HCT116 (cell line): ENCODE data around the gene ERGIC2. TPM values are rescaled to one million over a fixed set of nuclear protein-coding genes. Genes with fewer than 3 reads are reported as not detected.

ENCODE experiments used
- ATAC-seq: fragments of 200-7000 bp; cut with Tn5 transposase; 2 replicates; pipeline ENCODE4 v1.9.1; 2020; ENCODE audit warnings: mild to moderate bottlenecking, moderate library complexity
- BruUV-seq: library from RNA; stranded (reverse); fragments of 400-500 nt; replicated peaks from 2 replicates; lab custom pipeline; 2021; lab: Mats Ljungman, UMichigan
- CTCF ChIA-PET: fragments of 300-600 bp; sonication (Branson Sonifier 250); formaldehyde crosslinking; loops from one replicate; lab custom pipeline; 2021; ENCODE audit warnings: antibody characterized with exemption; lab: Charles Lee
- POLR2A ChIA-PET: fragments of 300-600, 350-600 bp; sonication (Branson Sonifier 250); formaldehyde crosslinking; loops from one replicate; lab custom pipeline; 2021; ENCODE audit warnings: antibody characterized with exemption; lab: Charles Lee
- RAD21 ChIA-PET, 2 experiments: fragments of 300-600 bp; sonication (Branson Sonifier 250); formaldehyde crosslinking; loops; one replicate each; lab custom pipeline; 2023; ENCODE audit warnings: low total read pairs in 2 of 2; ENCODE audit not compliant: uncharacterized antibody in 2 of 2, unreplicated experiment in 2 of 2, low non-redundant PET in 1 of 2; lab: Charles Lee
- DNase-seq: peaks from one replicate; pipeline ENCODE4 v3.0.0-alpha.2; 2010; ENCODE audit warnings: low read depth, low spot score
- H2AFZ ChIP-seq: fragments of 200-600 bp; shearing (Covaris generic), sonication (generic); 2 replicates; pipeline ENCODE4 v1.6.1; 2017; ENCODE audit warnings: low read depth, mixed run types, mixed read lengths, antibody characterized with exemption, low read length; ENCODE audit not compliant: poor library complexity, severe bottlenecking
- H3K27ac ChIP-seq: 2 replicates; pipeline ENCODE4 v1.5.1; 2012; ENCODE audit warnings: low read depth, low read length
- H3K27me3 ChIP-seq: fragments of 200-600 bp; sonication (generic); 2 replicates; pipeline ENCODE4 v1.6.1; 2016; ENCODE audit warnings: mixed run types, low read length, mixed read lengths; ENCODE audit not compliant: insufficient read depth
- H3K36me3 ChIP-seq, 2 experiments: fragments of 200-500 bp in 1 of 2; fragments of 200-600 bp in 1 of 2; sonication (Bioruptor generic) in 1 of 2; sonication (generic) in 1 of 2; 2 replicates each; pipeline versions ENCODE4 v1.5.1 to v1.6.1; 2014 to 2016; ENCODE audit warnings: low read length in 2 of 2, inconsistent platforms in 1 of 2, mixed read lengths in 1 of 2, mixed run types in 1 of 2; ENCODE audit not compliant: insufficient read depth in 2 of 2, control insufficient read depth in 1 of 2
- H3K4me1 ChIP-seq, 2 experiments: fragments of 200-600 bp in 1 of 2; sonication (generic) in 1 of 2; 2 replicates each; pipeline versions ENCODE4 v1.5.1 to v1.6.1; 2012 to 2017; ENCODE audit warnings: low read length in 2 of 2, inconsistent platforms in 1 of 2, mild to moderate bottlenecking in 1 of 2, mixed read lengths in 1 of 2, mixed run types in 1 of 2, moderate library complexity in 1 of 2; ENCODE audit not compliant: insufficient read depth in 2 of 2, control insufficient read depth in 1 of 2
- H3K4me2 ChIP-seq: fragments of 200-600 bp; sonication (generic); 2 replicates; pipeline ENCODE4 v1.6.1; 2017; ENCODE audit warnings: mixed run types, low read length, mixed read lengths
- H3K4me3 ChIP-seq, 2 experiments: fragments of 200-600 bp in 1 of 2; sonication (generic) in 1 of 2; replicated peaks in 1 of 2; 2 replicates each; pipeline ENCODE4 v1.5.1; 2011 to 2016; ENCODE audit warnings: low read length in 2 of 2, control low read depth in 1 of 2, low read depth in 1 of 2, mild to moderate bottlenecking in 1 of 2, mixed read lengths in 1 of 2, mixed run types in 1 of 2
- H3K79me2 ChIP-seq: fragments of 200-600 bp; sonication (generic); 2 replicates; pipeline ENCODE4 v1.6.1; 2017; ENCODE audit warnings: mild to moderate bottlenecking, mixed run types, low read length, moderate library complexity, mixed read lengths; ENCODE audit not compliant: insufficient read depth
- H3K9ac ChIP-seq: fragments of 200-600 bp; sonication (generic); 2 replicates; pipeline ENCODE4 v1.6.1; 2016; ENCODE audit warnings: low read length, mixed read lengths
- H3K9me2 ChIP-seq: fragments of 200-600 bp; sonication (generic), shearing (Covaris generic); 2 replicates; pipeline ENCODE4 v1.6.1; 2017; ENCODE audit warnings: mixed run types, mild to moderate bottlenecking, moderate library complexity; ENCODE audit not compliant: insufficient read depth
- H3K9me3 ChIP-seq, 2 experiments: fragments of 200-500 bp in 1 of 2; fragments of 200-600 bp in 1 of 2; sonication (Bioruptor generic) in 1 of 2; sonication (generic) in 1 of 2; 2 replicates each; pipeline ENCODE4 v1.6.1; 2014 to 2017; ENCODE audit warnings: low read length in 2 of 2, mixed read lengths in 2 of 2, inconsistent platforms in 1 of 2, low read depth in 1 of 2, mild to moderate bottlenecking in 1 of 2, mixed run types in 1 of 2, moderate library complexity in 1 of 2; ENCODE audit not compliant: control insufficient read depth in 1 of 2, insufficient read depth in 1 of 2
- H4K20me1 ChIP-seq: fragments of 200-600 bp; sonication (generic), shearing (Covaris generic); 2 replicates; pipeline ENCODE4 v1.6.1; 2017; ENCODE audit warnings: mixed run types, mild to moderate bottlenecking, moderate library complexity; ENCODE audit not compliant: insufficient read depth
- ATF3 ChIP-seq: IDR thresholded peaks from 2 replicates; pipeline ENCODE4 v1.6.1; 2012
- CEBPB ChIP-seq: IDR thresholded peaks from 2 replicates; pipeline ENCODE4 v1.6.1; 2012; ENCODE audit warnings: low read depth
- ELF1 ChIP-seq: IDR thresholded peaks from 2 replicates; pipeline ENCODE4 v1.6.1; 2012; ENCODE audit warnings: low read depth, borderline replicate concordance
- EZH2 ChIP-seq: fragments of 200-600 bp; sonication (generic); IDR thresholded peaks from 2 replicates; pipeline ENCODE4 v1.6.1; 2017; ENCODE audit warnings: antibody characterized with exemption, mixed run types
- JUND ChIP-seq: IDR thresholded peaks from 2 replicates; pipeline ENCODE4 v1.6.1; 2012
- POLR2AphosphoS5 ChIP-seq: IDR thresholded peaks from 2 replicates; pipeline ENCODE4 v1.6.1; 2011; ENCODE audit warnings: mild to moderate bottlenecking, low read depth, low read length, moderate library complexity
- RAD21 ChIP-seq: IDR thresholded peaks from 2 replicates; pipeline ENCODE4 v1.6.1; 2012; ENCODE audit warnings: low read depth, mild to moderate bottlenecking
- SP1 ChIP-seq: IDR thresholded peaks from 2 replicates; pipeline ENCODE4 v1.6.1; 2012; ENCODE audit warnings: low read depth
- SRF ChIP-seq: IDR thresholded peaks from 2 replicates; pipeline ENCODE4 v1.6.1; 2012; ENCODE audit warnings: low read depth
- TCF7L2 ChIP-seq: IDR thresholded peaks from 2 replicates; pipeline ENCODE4 v1.7.0; 2011; ENCODE audit warnings: borderline replicate concordance, inconsistent platforms; ENCODE audit not compliant: insufficient read depth, insufficient read length; ENCODE audit errors: extremely low read depth
- ZFX ChIP-seq: fragments of 450-650 bp; IDR thresholded peaks from 2 replicates; pipeline ENCODE4 v1.6.1; 2017
- intact Hi-C: fragments of 100-400 bp; cut with micrococcal nuclease; formaldehyde crosslinking; loops from 2 replicates; pipeline ENCODE4 v1.10.0; 2022
- total RNA-seq: library from RNA; stranded (reverse); gene quantifications from one replicate; pipeline ENCODE4 v1.2.1, GENCODE V29; 2021; ENCODE audit not compliant: unreplicated experiment
- TF ChIP-seq, protein P1 (sequence below), 3 experiments: fragments of 200-600 bp in 1 of 3; sonication (generic) in 1 of 3; IDR thresholded peaks in 2 of 3; conservative IDR thresholded peaks in 1 of 3; 2 replicates each; pipeline ENCODE4 v1.5.1; 2012 to 2017; ENCODE audit warnings: low read depth in 2 of 3, low read length in 2 of 3, antibody characterized with exemption in 1 of 3, borderline replicate concordance in 1 of 3, control low read depth in 1 of 3, mild to moderate bottlenecking in 1 of 3, mixed read lengths in 1 of 3, mixed run types in 1 of 3, moderate library complexity in 1 of 3; ENCODE audit not compliant: insufficient read depth in 1 of 3

ERGIC2 gene
- total RNA-seq, 1 experiment from 2014 or later, result 71.1 TPM

GRCh38 chr12:29426498-29426897 lies 45.5 kb upstream of the ERGIC2 start:
- DNase-seq (no peak), ATAC-seq (no peak)
- Histone ChIP-seq H3K9me3 (no peaks in the 10 kb centered on the region), H3K4me2 (no peak overlapping the region), H3K9me2 (no peaks in the 10 kb centered on the region), H3K27me3 (no peaks in the 10 kb centered on the region), H3K36me3 (no peaks in the 10 kb centered on the region), H3K79me2 (no peaks in the 10 kb centered on the region), H2AFZ (no peak overlapping the region), H3K9ac (no peak overlapping the region), H3K4me1 (peaks cover 4 to 16% of the 10 kb centered on the region in 2 experiments; a peak in 3 of 4 replicates), H3K27ac (no peak overlapping the region), H3K4me3 (no peak overlapping the region), H4K20me1 (no peaks in the 10 kb centered on the region)
- BruUV-seq, result no TSS peak
- TF ChIP-seq, protein P1, sequence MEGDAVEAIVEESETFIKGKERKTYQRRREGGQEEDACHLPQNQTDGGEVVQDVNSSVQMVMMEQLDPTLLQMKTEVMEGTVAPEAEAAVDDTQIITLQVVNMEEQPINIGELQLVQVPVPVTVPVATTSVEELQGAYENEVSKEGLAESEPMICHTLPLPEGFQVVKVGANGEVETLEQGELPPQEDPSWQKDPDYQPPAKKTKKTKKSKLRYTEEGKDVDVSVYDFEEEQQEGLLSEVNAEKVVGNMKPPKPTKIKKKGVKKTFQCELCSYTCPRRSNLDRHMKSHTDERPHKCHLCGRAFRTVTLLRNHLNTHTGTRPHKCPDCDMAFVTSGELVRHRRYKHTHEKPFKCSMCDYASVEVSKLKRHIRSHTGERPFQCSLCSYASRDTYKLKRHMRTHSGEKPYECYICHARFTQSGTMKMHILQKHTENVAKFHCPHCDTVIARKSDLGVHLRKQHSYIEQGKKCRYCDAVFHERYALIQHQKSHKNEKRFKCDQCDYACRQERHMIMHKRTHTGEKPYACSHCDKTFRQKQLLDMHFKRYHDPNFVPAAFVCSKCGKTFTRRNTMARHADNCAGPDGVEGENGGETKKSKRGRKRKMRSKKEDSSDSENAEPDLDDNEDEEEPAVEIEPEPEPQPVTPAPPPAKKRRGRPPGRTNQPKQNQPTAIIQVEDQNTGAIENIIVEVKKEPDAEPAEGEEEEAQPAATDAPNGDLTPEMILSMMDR (IDR thresholded peaks at IDR 0.05 in 2 of 3, conservative IDR thresholded peaks at IDR 0.05 in 1 of 3; ENCODE audit: borderline replicate concordance in 1 of 3, insufficient read depth in 1 of 3, low read depth in 2 of 3, low read length in 2 of 3), result no peak
- TF ChIP-seq ATF3 (no peak), POLR2AphosphoS5 (no peak), ZFX (no peak), EZH2 (no peak), SP1 (no peak), RAD21 (no peak), JUND (no peak), CEBPB (no peak), ELF1 (no peak), TCF7L2 (no peak), SRF (no peak)
- CTCF ChIA-PET, result no interaction called here
- RAD21 ChIA-PET, result no interaction called here
- POLR2A ChIA-PET, result no interaction called here
- intact Hi-C loops, result no loop called here
